Osteoblast (primary cell): ENCODE measurements around the gene PWWP2B. TPM values are rescaled to one million over a fixed set of nuclear protein-coding genes. Genes with fewer than 3 reads are reported as not detected.

Experiments used
- DNase-seq: peaks from one replicate; pipeline ENCODE4 v3.0.0; 2011; ENCODE audit warnings: low spot score, mixed read lengths; ENCODE audit not compliant: insufficient read length; ENCODE audit errors: missing footprints
- H2AFZ ChIP-seq: 2 replicates; pipeline ENCODE4 v1.6.0; 2011; ENCODE audit warnings: mild to moderate bottlenecking, low read length
- H3K27ac ChIP-seq: 2 replicates; pipeline ENCODE4 v1.5.1; 2011; ENCODE audit warnings: mild to moderate bottlenecking, low read depth, low read length, moderate library complexity
- H3K27me3 ChIP-seq: 2 replicates; pipeline ENCODE4 v1.6.0; 2012; ENCODE audit warnings: mild to moderate bottlenecking, control low read depth, inconsistent platforms, low read length, moderate library complexity; ENCODE audit not compliant: insufficient read depth
- H3K36me3 ChIP-seq: 2 replicates; pipeline ENCODE4 v1.5.1; 2011; ENCODE audit warnings: mild to moderate bottlenecking, low read length, control low read depth, moderate library complexity; ENCODE audit not compliant: insufficient read depth
- H3K4me1 ChIP-seq: 2 replicates; pipeline ENCODE4 v1.5.1; 2011; ENCODE audit warnings: mild to moderate bottlenecking, low read length, control low read depth, moderate library complexity; ENCODE audit not compliant: insufficient read depth
- H3K4me2 ChIP-seq: 2 replicates; pipeline ENCODE4 v1.6.0; 2011; ENCODE audit warnings: mild to moderate bottlenecking, low read length; ENCODE audit not compliant: insufficient read depth
- H3K4me3 ChIP-seq: fragments of 200-600 bp; sonication (generic); 3 replicates; pipeline ENCODE4 v1.5.1; 2012; ENCODE audit warnings: mild to moderate bottlenecking, low read length, inconsistent platforms; ENCODE audit not compliant: insufficient read depth
- H3K79me2 ChIP-seq: 2 replicates; pipeline ENCODE4 v1.6.0; 2012; ENCODE audit warnings: mild to moderate bottlenecking, low read length, control low read depth, inconsistent platforms; ENCODE audit not compliant: insufficient read depth
- H3K9me3 ChIP-seq: 2 replicates; pipeline ENCODE4 v1.5.1; 2011; ENCODE audit warnings: low read depth, low read length, control low read depth
- H4K20me1 ChIP-seq: 2 replicates; pipeline ENCODE4 v1.6.0; 2012; ENCODE audit warnings: mild to moderate bottlenecking, low read length, control low read depth; ENCODE audit not compliant: insufficient read depth
- total RNA-seq: library from RNA; depleted of rRNA; stranded (reverse); fragments of >200 nt; gene quantifications from 2 replicates; pipeline ENCODE4 v1.2.3, GENCODE V29; 2012
- TF ChIP-seq, protein P1 (sequence below): IDR thresholded peaks from 2 replicates; pipeline ENCODE4 v1.5.1; 2011; ENCODE audit warnings: mild to moderate bottlenecking, low read depth, low read length, moderate library complexity; ENCODE audit errors: extremely low read depth

PWWP2B gene
- total RNA-seq, 1 donor = 18.5 TPM

DNA sequence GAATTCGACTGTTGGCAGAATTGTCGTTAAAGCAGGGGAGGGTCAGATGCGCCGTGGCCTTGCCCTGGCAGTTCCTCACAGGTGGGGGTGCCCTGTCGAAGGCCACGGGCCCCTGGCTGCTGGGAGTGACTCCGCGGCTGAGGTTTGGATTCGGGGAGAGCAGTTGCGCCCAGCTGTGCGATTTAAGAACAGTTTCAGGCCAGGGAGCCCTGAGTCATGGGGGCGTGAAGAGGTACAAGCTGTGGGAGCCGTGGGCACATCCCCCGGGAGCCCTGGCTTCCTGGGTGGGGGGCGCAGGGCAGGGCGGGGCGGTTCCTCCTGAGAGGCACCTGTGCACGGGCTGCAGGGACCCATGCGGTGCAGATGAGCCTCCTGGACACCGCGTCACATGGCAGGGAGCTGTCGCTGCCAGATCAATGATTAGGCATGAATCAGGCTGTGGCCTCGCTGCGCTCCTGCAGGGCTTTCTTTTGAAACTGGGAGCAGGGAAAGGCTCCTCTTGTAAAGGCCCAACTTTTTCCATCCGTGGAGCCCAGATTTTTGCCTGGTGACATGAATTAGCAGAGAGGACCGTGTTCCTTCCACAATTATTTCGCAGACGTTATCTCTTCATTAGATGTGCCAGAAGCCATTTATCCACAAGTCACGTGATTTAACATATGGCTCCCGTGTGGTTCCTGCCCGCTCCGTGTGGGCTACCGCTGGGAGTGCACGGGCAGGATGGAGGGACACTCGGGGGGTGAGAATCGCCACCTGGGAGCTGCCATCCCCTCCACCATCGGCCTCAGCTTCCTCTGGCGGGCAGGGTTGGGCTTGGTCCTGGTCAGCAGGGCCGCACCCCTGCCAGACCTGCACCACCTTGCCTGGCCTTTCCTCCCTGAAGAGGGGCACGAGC lies 918 bp downstream of the PWWP2B start:
- no peaks in the 10 kb centered on the region for H3K27me3 ChIP-seq
- H2AFZ ChIP-seq = peak overlapping the region; percentile 51
- H3K9me3 ChIP-seq = no peaks in the 10 kb centered on the region
- peak overlapping the region; percentile 72 for H3K4me3 ChIP-seq
- peaks cover 7% of the 10 kb centered on the region for H3K4me1 ChIP-seq
- DNase-seq = peak; percentile 99
- H3K79me2 ChIP-seq = peaks cover 37% of the 10 kb centered on the region
- TF ChIP-seq, protein P1, sequence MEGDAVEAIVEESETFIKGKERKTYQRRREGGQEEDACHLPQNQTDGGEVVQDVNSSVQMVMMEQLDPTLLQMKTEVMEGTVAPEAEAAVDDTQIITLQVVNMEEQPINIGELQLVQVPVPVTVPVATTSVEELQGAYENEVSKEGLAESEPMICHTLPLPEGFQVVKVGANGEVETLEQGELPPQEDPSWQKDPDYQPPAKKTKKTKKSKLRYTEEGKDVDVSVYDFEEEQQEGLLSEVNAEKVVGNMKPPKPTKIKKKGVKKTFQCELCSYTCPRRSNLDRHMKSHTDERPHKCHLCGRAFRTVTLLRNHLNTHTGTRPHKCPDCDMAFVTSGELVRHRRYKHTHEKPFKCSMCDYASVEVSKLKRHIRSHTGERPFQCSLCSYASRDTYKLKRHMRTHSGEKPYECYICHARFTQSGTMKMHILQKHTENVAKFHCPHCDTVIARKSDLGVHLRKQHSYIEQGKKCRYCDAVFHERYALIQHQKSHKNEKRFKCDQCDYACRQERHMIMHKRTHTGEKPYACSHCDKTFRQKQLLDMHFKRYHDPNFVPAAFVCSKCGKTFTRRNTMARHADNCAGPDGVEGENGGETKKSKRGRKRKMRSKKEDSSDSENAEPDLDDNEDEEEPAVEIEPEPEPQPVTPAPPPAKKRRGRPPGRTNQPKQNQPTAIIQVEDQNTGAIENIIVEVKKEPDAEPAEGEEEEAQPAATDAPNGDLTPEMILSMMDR = no peak
- H3K36me3 ChIP-seq = no peaks in the 10 kb centered on the region
- peak overlapping the region; percentile 89 for H3K4me2 ChIP-seq
- H4K20me1 ChIP-seq = peaks cover 38% of the 10 kb centered on the region
- peak overlapping the region; percentile 60 for H3K27ac ChIP-seq

GRCh38 chr10:132398566-132398991 lies 1.6 kb downstream of the PWWP2B start:
- Histone ChIP-seq H3K4me2 (no peak overlapping the region), H3K4me1 (peaks cover 6% of the 10 kb centered on the region), H3K4me3 (no peak overlapping the region), H3K9me3 (no peaks in the 10 kb centered on the region), H2AFZ (no peak overlapping the region), H3K27ac (peak overlapping the region; percentile 60), H3K36me3 (no peaks in the 10 kb centered on the region), H3K79me2 (peaks cover 37% of the 10 kb centered on the region), H3K27me3 (no peaks in the 10 kb centered on the region), H4K20me1 (peaks cover 38% of the 10 kb centered on the region)
- DNase-seq = no peak
- TF ChIP-seq, protein P1 = no peak

DNA sequence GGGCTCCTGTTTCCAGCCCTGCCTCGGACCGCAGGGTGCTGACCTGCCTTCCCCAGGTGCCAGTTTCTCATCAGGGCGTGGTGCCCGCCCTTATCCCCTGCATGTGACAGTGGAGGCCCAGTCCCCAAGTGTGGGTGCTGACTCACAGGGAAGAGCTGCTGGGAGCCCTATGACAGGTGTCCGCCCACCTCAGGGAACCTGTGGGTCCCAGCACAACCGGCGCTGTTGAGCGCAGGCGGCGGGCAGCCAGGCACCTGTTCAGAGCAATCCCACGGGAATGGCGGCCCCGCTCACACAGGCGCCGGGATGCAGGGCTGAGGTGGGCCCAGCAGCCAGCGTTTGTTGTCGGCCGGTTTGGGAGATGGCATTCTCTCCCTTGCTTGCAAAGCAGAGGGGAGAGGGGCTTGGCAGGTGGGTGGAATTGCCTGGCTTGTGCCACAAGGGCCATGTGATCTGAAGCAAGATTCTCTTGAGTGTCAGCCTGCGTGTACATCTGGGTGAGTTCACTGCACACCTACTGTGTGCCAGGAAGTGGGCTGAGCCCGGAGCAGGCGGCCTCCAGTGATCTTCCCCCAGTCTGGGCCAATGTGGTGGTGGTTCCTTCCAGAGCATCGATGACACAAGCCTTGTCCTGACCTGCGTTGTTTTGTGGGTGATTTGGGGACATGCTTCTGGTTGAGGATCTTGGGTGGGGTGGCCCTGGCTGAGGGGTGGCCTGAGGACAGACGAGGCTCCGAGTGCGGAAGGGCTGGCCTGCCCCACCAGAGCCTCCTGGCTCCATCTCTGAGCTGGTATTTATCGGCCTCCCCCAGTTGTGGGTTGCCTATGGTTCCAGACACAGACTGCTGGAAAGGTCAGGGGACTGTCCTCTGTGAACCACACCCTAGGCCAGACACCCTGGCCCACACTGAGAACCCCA lies 2.4 kb downstream of the PWWP2B start:
- Histone ChIP-seq H4K20me1 (peaks cover 38% of the 10 kb centered on the region), H3K4me2 (no peak overlapping the region), H3K4me3 (no peak overlapping the region), H3K27ac (no peak overlapping the region), H3K4me1 (peaks cover 5% of the 10 kb centered on the region), H3K36me3 (no peaks in the 10 kb centered on the region), H3K9me3 (no peaks in the 10 kb centered on the region), H2AFZ (no peak overlapping the region), H3K79me2 (peaks cover 37% of the 10 kb centered on the region), H3K27me3 (no peaks in the 10 kb centered on the region)
- TF ChIP-seq, protein P1 = no peak
- DNase-seq = no peak
